ENCODE data around the gene DIDO1. TPM values are rescaled to one million over a fixed set of nuclear protein-coding genes. Genes with fewer than 3 reads are reported as not detected.
"Not testable (repeated sequence)": the region's sequence is repeated elsewhere in the genome, so short reads cannot be mapped to it uniquely, and the experiment has no call there.

Gene DIDO1
- total RNA-seq, 2 donors from 2014 or later, result 51.4 to 51.5 TPM

DNA sequence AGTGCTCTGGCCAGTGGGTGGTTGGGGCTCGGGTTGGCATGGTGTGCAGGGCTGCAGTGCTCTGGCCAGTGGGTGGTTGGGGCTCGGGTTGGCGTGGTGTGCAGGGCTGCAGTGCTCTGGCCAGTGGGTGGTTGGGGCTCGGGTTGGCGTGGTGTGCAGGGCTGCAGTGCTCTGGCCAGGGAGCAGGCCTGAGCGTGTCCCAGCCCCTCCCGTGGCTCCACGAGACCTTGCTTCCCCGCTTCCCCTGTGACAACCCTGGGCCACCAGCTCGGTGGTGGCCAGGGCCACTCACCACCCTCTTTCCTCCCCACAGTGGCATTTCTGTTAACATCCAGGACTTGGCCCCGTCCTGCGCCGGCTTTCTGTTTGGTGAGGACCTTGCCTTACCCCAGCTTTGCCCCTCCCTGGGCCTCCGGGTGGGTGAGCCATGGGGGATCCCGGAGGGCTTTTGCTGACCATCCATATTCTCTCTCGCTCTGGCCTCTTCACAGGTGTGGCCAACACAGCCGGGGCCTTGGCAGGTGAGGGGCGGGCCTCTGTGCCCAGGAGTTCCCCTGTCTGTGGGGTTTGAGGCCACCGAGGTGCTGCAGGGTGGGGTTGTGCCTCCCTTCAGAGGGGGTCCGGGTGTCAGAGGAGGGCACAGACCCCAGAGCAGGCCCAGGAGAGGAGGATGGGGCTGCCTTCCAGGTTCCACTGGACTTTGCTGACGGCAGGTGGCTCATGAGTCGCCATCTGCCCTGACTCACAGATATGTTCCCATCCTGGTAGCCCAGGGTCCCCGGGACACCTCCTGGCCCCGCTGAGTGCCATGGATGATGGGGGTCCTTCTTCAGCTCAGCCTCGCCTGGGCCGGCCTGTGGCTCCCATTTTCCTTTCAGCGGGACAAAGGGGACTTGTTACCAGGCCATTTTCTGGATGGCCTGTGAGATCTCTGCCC, 40.2 kb upstream of the DIDO1 start:
- Mint-ChIP-seq H3K4me1 (peaks cover 1% of the 10 kb centered on the region), H3K27ac (no peak overlapping the region), H3K27me3 (peaks cover 4% of the 10 kb centered on the region), H3K4me3 (no peak overlapping the region), H3K36me3 (ENCODE audit: low read depth) (no peaks in the 10 kb centered on the region), H3K9me3 (no peaks in the 10 kb centered on the region)
- no peak for ATAC-seq (replicated peaks)

GRCh38 chr20:62965363-62965771, 39.1 kb upstream of the DIDO1 start:
- Mint-ChIP-seq H3K9me3 (no peaks in the 10 kb centered on the region), H3K27ac (no peak overlapping the region), H3K27me3 (no peaks in the 10 kb centered on the region), H3K36me3 (ENCODE audit: low read depth) (no peaks in the 10 kb centered on the region), H3K4me3 (no peak overlapping the region), H3K4me1 (no peaks in the 10 kb centered on the region)
- ATAC-seq (replicated peaks), result no peak

GRCh38 chr20:62964700-62965099, 38.4 kb upstream of the DIDO1 start:
- H3K36me3 Mint-ChIP-seq (ENCODE audit: low read depth), result no peaks in the 10 kb centered on the region
- no peaks in the 10 kb centered on the region for H3K4me1 Mint-ChIP-seq
- ATAC-seq (replicated peaks), result no peak
- no peaks in the 10 kb centered on the region for H3K9me3 Mint-ChIP-seq
- no peaks in the 10 kb centered on the region for H3K27me3 Mint-ChIP-seq
- no peak overlapping the region for H3K4me3 Mint-ChIP-seq
- no peak overlapping the region for H3K27ac Mint-ChIP-seq

GRCh38 chr20:62963614-62964397, 37.5 kb upstream of the DIDO1 start:
- Mint-ChIP-seq H3K9me3 (no peaks in the 10 kb centered on the region), H3K4me1 (no peaks in the 10 kb centered on the region), H3K27ac (no peak overlapping the region), H3K27me3 (no peaks in the 10 kb centered on the region), H3K36me3 (ENCODE audit: low read depth) (no peaks in the 10 kb centered on the region), H3K4me3 (no peak overlapping the region)
- ATAC-seq (replicated peaks), result no peak

DNA sequence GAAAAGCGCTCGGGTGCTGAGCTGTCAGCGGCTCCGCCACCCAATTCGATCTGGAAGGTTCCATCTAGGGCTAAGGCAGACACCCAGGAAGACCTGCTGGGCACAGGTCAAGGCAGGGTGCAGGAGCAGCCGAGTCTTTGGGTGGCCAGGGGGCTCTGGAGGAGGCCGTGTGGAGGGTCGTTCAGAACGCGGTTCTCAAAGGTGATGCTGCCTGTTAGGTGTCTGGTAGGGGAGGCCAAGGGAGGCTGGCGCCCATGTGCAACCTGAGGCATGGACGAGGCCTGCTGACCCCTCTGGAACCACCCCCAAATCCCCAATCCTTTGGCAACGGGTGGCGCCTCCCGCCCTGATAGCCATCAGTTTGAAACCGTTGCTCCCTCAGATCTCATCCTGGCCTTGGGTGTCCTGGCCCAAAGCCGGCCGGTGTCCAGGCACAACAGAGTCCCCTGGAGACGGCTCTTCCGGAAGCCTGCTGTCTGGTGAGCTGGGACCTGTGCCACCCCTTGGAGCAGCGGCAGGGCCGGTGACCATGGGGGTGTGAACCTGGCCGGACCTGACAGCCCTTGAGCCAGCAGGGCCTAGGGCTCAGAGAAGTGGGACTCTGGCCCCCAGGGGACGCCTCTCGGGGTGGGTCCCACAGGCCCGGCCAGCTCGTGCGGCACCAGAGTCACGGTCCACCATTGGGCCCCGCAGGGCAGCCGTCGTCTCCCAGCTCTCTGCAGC, 36.7 kb upstream of the DIDO1 start:
- H3K4me1 Mint-ChIP-seq, result no peaks in the 10 kb centered on the region
- H3K4me3 Mint-ChIP-seq, result no peak overlapping the region
- no peaks in the 10 kb centered on the region for H3K36me3 Mint-ChIP-seq (ENCODE audit: low read depth)
- H3K27ac Mint-ChIP-seq, result no peak overlapping the region
- ATAC-seq (replicated peaks), result no peak
- no peaks in the 10 kb centered on the region for H3K9me3 Mint-ChIP-seq
- no peaks in the 10 kb centered on the region for H3K27me3 Mint-ChIP-seq

DNA sequence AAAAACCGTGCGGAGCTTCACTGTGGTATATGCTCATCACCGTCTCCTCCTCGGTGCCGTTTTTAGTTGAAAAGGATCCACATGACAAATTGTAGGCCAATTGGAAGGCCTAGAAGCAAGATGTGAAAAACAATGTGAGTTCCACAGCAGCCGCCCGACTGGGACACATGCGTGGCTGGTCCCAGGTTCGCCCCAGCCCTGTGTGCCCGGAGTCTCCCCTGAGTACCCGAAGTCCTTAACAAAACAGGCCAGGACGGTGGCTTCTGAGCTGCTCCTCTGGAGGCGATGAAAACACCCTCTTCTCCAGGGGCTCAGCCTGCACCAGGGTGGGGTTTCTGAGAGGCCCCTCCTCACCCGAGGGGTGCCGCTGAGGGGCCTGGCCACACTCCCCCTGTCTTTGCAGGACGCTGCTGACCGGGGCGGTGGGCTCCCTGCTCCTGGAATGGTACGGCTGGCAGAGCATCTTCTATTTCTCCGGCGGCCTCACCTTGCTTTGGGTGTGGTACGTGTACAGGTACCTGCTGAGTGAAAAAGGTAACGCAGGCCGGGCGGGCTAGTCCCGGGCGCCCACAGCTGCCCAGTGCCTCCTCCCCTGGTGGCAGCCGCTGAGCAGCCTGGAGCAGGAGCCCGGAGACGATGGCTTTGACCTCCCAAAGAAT, 36.0 kb upstream of the DIDO1 start:
- Mint-ChIP-seq H3K9me3 (no peaks in the 10 kb centered on the region), H3K4me3 (no peak overlapping the region), H3K27ac (no peak overlapping the region), H3K36me3 (ENCODE audit: low read depth) (no peaks in the 10 kb centered on the region), H3K4me1 (no peaks in the 10 kb centered on the region), H3K27me3 (no peaks in the 10 kb centered on the region)
- no peak for ATAC-seq (replicated peaks)

GRCh38 chr20:62961799-62962198, 35.5 kb upstream of the DIDO1 start:
- H3K9me3 Mint-ChIP-seq, result no peaks in the 10 kb centered on the region
- no peak overlapping the region for H3K4me3 Mint-ChIP-seq
- H3K4me1 Mint-ChIP-seq, result no peaks in the 10 kb centered on the region
- no peak overlapping the region for H3K27ac Mint-ChIP-seq
- ATAC-seq (replicated peaks), result no peak
- H3K36me3 Mint-ChIP-seq (ENCODE audit: low read depth), result no peaks in the 10 kb centered on the region
- no peaks in the 10 kb centered on the region for H3K27me3 Mint-ChIP-seq

GRCh38 chr20:62961310-62961783, 35.0 kb upstream of the DIDO1 start:
- no peaks in the 10 kb centered on the region for H3K27me3 Mint-ChIP-seq
- no peak for ATAC-seq (replicated peaks)
- H3K4me3 Mint-ChIP-seq, result no peak overlapping the region
- H3K36me3 Mint-ChIP-seq (ENCODE audit: low read depth), result no peaks in the 10 kb centered on the region
- no peak overlapping the region for H3K27ac Mint-ChIP-seq
- H3K4me1 Mint-ChIP-seq, result no peaks in the 10 kb centered on the region
- no peaks in the 10 kb centered on the region for H3K9me3 Mint-ChIP-seq

DNA sequence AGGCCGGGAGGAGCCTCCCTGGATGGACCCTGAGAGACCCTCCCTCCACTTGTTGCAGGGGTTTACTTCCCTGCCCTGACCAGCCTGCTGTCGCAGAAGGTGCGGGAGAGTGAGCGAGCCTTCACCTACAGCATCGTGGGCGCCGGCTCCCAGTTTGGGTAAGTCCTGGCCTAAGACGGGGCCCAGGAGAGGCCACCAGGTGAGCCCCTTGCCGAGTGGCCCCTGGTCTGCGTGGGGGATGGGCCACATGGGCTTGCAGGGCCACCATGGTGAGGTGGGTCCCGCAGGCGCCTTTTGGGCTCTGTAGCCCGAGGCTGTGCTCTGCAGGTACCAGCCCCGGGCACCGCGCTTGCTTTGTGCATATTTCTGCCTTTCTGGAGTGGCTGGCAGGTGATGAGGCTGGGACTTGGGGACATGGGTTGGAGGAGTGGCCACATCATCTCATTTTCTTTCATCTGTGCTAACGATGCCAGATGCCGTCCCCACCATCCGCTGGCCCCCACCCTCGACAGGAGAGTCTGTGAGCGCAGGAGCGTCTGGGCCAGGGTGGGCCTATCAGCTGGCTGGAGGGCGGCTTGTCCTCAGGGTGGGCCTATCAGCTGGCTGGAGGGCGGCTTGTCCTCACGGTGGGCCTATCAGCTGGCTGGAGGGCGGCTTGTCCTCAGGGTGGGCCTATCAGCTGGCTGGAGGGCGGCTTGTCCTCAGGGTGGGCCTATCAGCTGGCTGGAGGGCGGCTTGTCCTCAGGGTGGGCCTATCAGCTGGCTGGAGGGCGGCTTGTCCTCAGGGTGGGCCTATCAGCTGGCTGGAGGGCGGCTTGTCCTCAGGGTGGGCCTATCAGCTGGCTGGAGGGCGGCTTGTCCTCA, 34.4 kb upstream of the DIDO1 start:
- H3K4me3 Mint-ChIP-seq; H3K27me3 Mint-ChIP-seq; H3K4me1 Mint-ChIP-seq; H3K36me3 Mint-ChIP-seq (ENCODE audit: low read depth); ATAC-seq (replicated peaks); H3K27ac Mint-ChIP-seq; H3K9me3 Mint-ChIP-seq: not testable (repeated sequence)

DNA sequence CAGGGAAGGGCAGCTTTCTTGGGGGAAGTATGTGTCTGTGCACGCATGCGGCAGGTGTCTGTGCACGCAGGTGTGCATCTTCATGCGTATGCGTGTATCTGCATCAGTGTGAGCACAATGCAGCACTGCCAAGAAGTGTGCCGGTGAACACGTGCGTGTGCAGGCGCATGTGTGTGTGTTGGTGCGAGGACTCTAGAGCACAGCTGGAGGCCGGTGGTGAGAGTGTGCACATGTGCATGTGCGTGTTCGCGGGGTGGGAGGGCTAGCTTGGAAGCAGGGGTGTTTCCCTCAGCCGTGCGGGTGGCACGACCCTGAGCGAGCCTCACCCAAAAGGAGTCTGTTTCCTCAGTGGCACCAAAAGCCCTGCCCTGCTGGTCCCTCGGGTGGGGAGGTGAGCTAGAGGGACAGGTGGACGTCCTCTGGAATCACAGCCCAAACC, 33.7 kb upstream of the DIDO1 start:
- Mint-ChIP-seq H3K9me3 (no peaks in the 10 kb centered on the region), H3K4me1 (no peaks in the 10 kb centered on the region), H3K36me3 (ENCODE audit: low read depth) (no peaks in the 10 kb centered on the region), H3K27ac (no peak overlapping the region), H3K4me3 (no peak overlapping the region), H3K27me3 (no peaks in the 10 kb centered on the region)
- ATAC-seq (replicated peaks), result no peak

DNA sequence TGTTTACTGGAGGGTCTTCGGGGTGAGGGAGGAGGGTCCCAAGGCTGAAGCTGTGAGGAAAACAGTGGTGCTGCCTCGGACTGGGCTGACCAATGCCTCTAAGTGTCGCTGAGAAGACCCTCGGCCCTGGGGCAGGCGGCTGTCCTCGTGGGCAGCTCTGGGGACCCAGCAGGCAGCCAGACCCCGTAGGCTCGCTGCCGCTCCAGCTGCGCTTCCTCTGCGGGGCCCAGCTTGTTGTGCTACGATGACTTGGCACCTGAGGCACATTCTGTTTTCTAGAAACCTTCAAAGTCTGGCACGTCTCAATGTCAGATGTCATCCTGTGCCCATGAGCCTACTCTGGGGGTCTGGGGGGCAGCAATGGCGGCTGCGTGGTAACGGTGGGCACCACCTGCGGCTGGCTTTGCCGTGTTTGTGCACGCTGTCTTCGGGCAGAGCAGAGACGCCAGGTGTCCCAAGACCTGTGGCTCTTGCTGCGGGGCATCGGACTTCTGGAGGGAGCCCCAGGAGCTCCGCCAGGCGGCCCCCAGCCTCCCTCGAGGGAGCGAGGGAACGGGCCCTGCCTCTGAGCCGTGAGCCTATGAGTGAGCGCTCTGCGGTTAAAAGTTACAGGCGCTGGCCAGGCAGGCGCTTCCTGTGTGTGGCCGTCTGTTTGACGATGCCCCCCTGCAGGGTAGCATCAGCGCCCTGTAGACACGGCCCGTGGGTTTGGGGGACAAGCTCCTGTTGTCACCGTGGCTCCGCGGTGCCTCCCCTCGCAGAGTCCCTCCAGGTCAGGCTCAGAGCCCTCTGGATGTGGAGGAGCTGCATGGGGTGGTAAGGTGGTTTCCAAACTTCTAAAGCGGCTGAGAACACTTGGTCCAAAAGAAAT, 33.0 kb upstream of the DIDO1 start:
- Mint-ChIP-seq H3K27ac (no peak overlapping the region), H3K36me3 (ENCODE audit: low read depth) (no peaks in the 10 kb centered on the region)

GRCh38 chr20:62958388-62959100, 32.2 kb upstream of the DIDO1 start:
- no peak overlapping the region for H3K4me3 Mint-ChIP-seq
- no peaks in the 10 kb centered on the region for H3K36me3 Mint-ChIP-seq (ENCODE audit: low read depth)
- H3K27me3 Mint-ChIP-seq, result no peaks in the 10 kb centered on the region
- ATAC-seq (replicated peaks), result no peak
- H3K9me3 Mint-ChIP-seq, result no peaks in the 10 kb centered on the region
- no peak overlapping the region for H3K27ac Mint-ChIP-seq
- peaks cover 5% of the 10 kb centered on the region for H3K4me1 Mint-ChIP-seq

More for the DNA sequence above, 33.0 kb upstream of the DIDO1 start:
- Mint-ChIP-seq H3K4me3 (no peak overlapping the region), H3K9me3 (no peaks in the 10 kb centered on the region), H3K27me3 (no peaks in the 10 kb centered on the region), H3K4me1 (no peaks in the 10 kb centered on the region)
- ATAC-seq (replicated peaks), result peak; percentile 23
